Activated T-helper 1 cell treated with Interleukin-2 at 50 U/mL for 16 hours (primary cell): Measurements from ENCODE around the gene MDC1.
A peak's percentile ranks its signal among the peaks of the same experiment; 100 is the strongest.
"Not testable (repeated sequence)": the region's sequence is repeated elsewhere in the genome, so short reads cannot be mapped to it uniquely, and the experiment has no call there.

Experiments
- DNase-seq: peaks from one replicate; pipeline ENCODE4 v3.0.0-alpha.2; 2020; ENCODE audit warnings: low read depth

MDC1 gene

DNA sequence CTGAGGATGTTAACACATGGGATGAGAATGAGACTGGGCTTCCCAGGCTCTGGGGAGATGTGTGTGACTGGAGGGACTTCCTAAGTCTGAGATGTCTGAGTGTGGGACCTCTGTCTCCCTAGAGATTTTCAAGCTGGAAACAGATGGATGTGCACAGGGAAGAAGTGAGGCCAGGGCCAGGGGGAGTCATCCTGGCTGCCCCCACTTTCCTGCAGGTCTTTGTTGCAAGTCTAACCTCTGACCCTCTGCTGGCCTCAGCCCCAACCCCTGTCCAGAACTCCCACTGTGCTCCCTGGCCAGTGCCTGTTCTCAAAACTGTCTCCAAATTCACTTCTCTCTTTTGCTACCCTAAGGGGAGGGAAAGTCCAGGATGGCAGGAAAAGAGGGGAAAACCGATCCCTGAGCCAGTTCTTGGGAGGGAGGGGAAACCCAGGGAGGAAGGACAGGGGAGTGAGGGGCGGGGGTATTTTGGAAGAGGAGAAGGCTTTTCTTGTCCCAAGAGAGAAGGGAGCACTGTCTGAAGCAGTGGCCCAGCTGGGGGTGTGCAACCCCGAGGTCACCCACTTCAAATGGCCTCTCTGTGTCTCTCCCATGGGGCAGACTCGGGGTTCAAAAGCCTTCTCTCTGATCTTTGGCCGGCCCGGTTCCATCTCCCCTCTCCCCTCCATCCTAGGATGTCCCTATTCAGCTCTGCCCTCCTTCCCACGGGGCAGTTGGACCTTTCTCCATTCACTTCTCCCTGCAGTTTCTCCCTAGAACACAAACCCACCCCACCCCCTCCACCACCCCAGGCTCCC lies 33.7 kb downstream of the MDC1 start:
- DNase-seq = no peak

DNA sequence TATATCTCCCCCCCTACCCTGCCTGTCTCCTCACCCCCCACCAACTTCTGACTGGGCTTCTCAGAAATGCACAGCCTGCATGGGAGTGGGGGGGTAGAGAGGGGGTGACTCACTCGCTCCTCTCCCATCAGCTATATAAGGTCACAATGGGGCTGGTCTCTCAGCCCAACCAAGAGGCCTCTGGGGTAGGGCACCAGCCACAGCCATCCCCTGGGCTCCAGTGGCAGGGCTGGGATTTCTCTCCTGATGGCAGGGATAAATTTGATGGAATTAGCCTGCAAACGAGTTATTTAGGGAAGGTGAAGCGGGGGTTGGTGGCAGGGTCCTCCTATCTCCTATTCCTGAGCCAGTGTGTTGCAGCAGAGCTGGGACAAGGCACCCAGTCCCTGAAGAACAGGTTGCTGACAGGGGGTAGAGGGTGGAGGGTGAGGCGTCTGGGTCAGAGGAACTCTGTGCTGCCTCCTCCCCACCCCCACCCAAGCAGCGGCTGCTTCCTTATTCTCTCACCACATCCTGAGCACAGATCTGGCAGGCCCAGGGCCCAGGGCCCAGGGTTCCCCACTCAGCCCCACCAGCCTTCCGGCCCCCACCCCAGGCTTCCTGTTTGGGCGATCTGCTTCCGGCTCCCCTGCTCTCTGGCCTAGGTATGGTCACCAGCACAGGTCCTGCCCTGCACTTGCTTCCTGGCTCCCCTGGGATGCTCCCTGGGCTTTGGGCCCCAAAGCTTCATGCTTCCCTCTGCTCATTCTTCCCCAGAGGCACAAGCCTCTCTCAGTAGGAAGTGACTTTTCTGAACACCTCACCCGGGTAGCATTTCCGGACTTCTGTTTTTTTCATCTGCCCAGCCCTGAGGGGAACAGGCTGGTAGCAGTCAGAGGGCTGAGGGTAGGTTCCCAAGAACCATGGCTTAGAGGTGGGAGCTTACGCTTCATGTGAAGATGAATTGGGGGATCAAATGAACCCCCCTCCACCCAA lies 34.7 kb downstream of the MDC1 start:
- DNase-seq = peak; percentile 89

DNA sequence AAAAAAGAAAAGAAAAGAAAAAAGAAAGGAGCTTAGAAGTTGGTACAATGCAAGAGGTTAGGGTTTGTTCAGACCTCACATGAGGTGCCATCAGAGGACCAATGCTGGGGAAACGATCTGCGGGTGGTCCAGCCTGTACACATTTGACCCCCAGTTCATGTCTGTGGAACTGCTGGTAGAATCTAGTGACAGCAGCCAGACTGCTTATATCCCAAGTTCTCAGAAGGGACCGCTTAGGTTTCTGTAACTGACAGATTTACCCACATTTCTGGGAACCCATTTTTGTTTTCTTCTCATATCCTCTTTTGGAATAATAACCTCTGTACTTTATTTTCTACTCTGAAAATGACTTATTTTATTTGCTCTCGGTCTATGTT lies 35.3 kb downstream of the MDC1 start:
- DNase-seq = no peak

GRCh38 chr6:30679765-30680535 lies 37.1 kb downstream of the MDC1 start:
- no peak for DNase-seq

- peak; percentile 88 for DNase-seq
Observed at GRCh38 chr6:30678964-30679726, 37.9 kb downstream of the MDC1 start.

- no peak for DNase-seq
Observed at GRCh38 chr6:30676660-30677285, 40.3 kb downstream of the MDC1 start.

GRCh38 chr6:30672445-30673253 lies 44.4 kb downstream of the MDC1 start, which contains the start of gene DHX16:
Gene DHX16, minus strand, starts transcription at chr6:30673006. Its CDS starts 165 bp downstream, at chr6:30672841.
- peak; percentile 81 for DNase-seq

GRCh38 chr6:30670760-30671527 lies 46.1 kb downstream of the MDC1 start:
- no peak for DNase-seq

DNA sequence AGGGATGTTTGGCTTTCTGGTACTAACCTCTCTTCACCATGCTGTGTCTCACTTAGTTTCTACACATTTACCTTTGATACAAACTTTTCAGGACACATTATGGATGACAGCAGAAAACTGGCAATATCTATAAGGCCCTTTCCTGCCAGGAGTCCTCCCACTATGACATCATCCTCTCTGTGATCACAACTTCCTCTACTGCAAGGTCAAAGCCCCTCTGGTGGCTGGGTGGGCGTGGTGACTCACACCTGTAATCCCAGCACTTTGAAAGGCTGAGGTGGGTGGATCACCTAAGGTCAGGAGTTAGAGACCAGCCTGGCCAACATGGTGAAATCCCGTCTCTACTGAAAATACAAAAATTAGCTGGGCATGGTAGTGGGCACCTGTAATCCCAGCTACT lies 50.8 kb downstream of the MDC1 start:
- not testable (repeated sequence) for DNase-seq

GRCh38 chr6:30664994-30665767 lies 51.9 kb downstream of the MDC1 start:
- no peak for DNase-seq

- DNase-seq = not testable (repeated sequence)
Observed at GRCh38 chr6:30657922-30658321, 59.2 kb downstream of the MDC1 start.

- no peak for DNase-seq
Observed at GRCh38 chr6:30657454-30657853, 59.6 kb downstream of the MDC1 start.

DNA sequence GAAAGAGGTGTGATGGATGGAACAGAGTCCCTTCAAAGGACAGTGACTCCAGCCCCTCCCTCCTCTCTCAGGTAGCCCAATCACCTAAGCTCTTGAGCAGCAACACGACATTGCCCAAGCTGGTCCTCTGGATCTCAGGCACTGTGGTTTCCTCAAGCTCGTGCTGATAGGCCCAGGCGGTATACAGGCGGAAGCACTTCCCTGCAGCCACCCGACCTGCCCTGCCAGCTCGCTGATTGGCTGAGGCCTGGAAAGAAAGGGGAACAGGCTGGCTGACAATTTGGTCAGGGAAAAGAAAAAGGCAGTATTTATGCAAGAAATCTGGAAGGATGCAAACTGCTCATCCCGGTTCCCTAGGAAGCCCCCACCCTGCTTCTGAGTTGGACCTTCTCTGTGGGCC lies 60.6 kb downstream of the MDC1 start:
- no peak for DNase-seq

GRCh38 chr6:30655743-30656094 lies 61.4 kb downstream of the MDC1 start:
- DNase-seq = no peak

DNA sequence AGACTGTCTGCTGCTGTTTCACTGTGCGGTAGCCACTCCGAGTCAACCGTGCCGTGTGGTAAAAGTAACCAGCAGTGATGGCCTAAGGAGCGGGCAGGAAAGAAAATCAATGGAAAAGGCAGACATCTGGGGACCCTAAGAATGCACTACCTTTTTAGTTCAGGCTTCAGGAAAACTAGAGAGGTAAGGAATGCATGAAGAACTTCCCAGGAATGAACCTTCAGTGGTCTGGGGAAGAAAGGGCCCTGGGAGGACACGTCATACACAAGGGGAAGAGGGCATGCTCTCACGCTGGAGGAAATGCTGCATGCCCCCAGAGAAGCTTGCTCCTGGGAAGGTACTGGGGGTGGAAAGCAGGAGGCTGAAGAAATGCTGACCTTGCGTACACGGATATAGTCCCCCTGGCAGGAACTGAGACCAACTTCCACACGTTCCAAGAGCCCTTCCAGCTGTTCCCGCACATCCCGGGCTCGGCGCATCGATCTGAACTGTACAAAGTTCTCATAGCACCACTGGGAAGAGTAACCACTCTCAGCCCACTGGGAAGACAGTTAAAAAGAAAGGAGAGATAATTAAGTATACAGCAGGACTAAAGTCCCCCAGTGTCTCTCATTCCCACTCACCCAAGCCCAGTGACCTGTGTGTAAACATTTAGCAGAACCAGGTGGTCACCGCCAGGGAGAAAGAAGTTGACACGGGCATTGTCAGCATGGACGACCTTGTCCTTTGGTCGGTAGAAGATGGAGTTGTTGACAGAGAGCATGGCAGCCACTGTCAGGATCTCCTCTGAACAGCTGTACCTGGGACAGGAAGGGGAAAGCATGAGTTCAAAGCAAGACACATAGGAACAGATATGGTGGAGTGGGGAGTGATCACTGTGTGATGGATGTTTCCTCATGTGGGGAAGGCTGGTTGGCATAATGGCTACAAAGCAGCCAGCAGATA lies 62.0 kb downstream of the MDC1 start:
- no peak for DNase-seq

DNA sequence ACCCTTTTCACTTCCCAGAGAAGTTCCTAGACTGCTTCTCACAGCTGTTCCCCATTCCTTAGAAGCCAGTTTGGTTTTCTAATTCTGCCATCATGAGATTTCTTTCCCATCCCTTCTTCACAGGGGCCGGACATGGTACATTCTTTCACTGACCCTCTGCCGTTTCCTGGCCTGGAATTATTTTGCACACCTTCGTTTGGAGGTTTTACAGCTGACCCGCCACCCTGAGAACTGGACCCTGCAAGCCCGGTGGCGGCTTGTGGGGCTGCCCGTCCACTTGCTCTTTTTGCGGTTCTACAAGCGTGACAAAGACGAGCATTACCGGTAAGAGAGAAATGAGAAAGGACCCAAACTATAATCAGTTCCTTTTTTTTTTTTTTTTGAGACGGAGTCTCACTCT lies 65.9 kb downstream of the MDC1 start:
- DNase-seq = no peak
